K562 (cell line): ENCODE measurements around the gene ZCCHC24. TPM values are rescaled to one million over a fixed set of nuclear protein-coding genes. Genes with fewer than 3 reads are reported as not detected.

Source experiments
- ATAC-seq: fragments of 200-7000 bp; cut with Tn5 transposase; 3 replicates; pipeline ENCODE4 v1.9.1; 2020; ENCODE audit warnings: moderate library complexity
- BruUV-seq: library from RNA; stranded (reverse); fragments of 400-500 nt; replicated peaks from 2 replicates; lab custom pipeline; 2021; lab: Mats Ljungman, UMichigan
- CTCF ChIA-PET: fragments of 300-600 bp; formaldehyde crosslinking; extraction: SDS; loops from one replicate; lab custom pipeline; 2021; ENCODE audit warnings: low intra/inter-chr PET ratio; lab: Yijun Ruan, JAX
- POLR2A ChIA-PET: fragments of 300-600, 350-650 bp; sonication (Branson Sonifier 250); formaldehyde crosslinking; extraction: SDS; loops from one replicate; lab custom pipeline; 2021; ENCODE audit warnings: antibody characterized with exemption, inconsistent platforms; lab: Yijun Ruan, JAX
- DNase-seq, 4 experiments: peaks; one replicate each; pipeline versions ENCODE4 v3.0.0 to v3.0.0-alpha.2; 2011 to 2018; ENCODE audit warnings: low spot score in 3 of 4, mixed read lengths in 3 of 4; ENCODE audit errors: extremely low read depth in 1 of 4
- FAIRE-seq: peaks from 2 replicates; lab custom pipeline; 2011; peaks lifted over from hg19 to GRCh38; lab: Jason Lieb, UNC
- H2AFZ ChIP-seq: 2 replicates; pipeline ENCODE4 v1.6.0; 2011; ENCODE audit warnings: low read depth, low read length, control low read depth, inconsistent platforms
- H3K27ac ChIP-seq: fragments of 200-600 bp; 3 replicates; pipeline ENCODE4 v1.8.0; 2011; ENCODE audit warnings: low read depth, mild to moderate bottlenecking, control low read depth, inconsistent platforms, low read length, moderate library complexity, mixed read lengths; ENCODE audit errors: extremely low read depth
- H3K27me3 ChIP-seq, 2 experiments: fragments of 300-600 bp in 1 of 2; 2 replicates in 1 of 2; 3 replicates in 1 of 2; pipeline versions ENCODE4 v1.6.0 to v1.8.0; 2011; ENCODE audit warnings: inconsistent platforms in 2 of 2, low read length in 2 of 2, mild to moderate bottlenecking in 1 of 2, mixed read lengths in 1 of 2, moderate library complexity in 1 of 2; ENCODE audit not compliant: control insufficient read depth in 2 of 2, insufficient read depth in 2 of 2
- H3K36me3 ChIP-seq: fragments of 300-600 bp; 3 replicates; pipeline ENCODE4 v1.8.0; 2011; ENCODE audit warnings: mild to moderate bottlenecking, low read length, inconsistent platforms; ENCODE audit not compliant: control insufficient read depth, insufficient read depth
- H3K4me1 ChIP-seq, 2 experiments: fragments of 200-600 bp in 1 of 2; replicated peaks in 1 of 2; 2 replicates in 1 of 2; 3 replicates in 1 of 2; pipeline versions ENCODE4 v1.5.1 to v1.8.0; 2011; ENCODE audit warnings: inconsistent platforms in 2 of 2, low read length in 2 of 2, mild to moderate bottlenecking in 1 of 2, mixed read lengths in 1 of 2, moderate library complexity in 1 of 2; ENCODE audit not compliant: control insufficient read depth in 2 of 2, insufficient read depth in 2 of 2
- H3K4me2 ChIP-seq: 2 replicates; pipeline ENCODE4 v1.6.1; 2011; ENCODE audit warnings: low read length, control low read depth, inconsistent platforms, mixed read lengths; ENCODE audit not compliant: insufficient read depth
- H3K4me3 ChIP-seq: fragments of 200-600 bp; sonication (generic), shearing (Covaris generic); 2 replicates; pipeline ENCODE4 v1.5.1; 2016; ENCODE audit warnings: control low read depth, inconsistent platforms
- H3K79me2 ChIP-seq: fragments of 200-600 bp; 3 replicates; pipeline ENCODE4 v1.8.0; 2011; ENCODE audit warnings: low read length, inconsistent platforms; ENCODE audit not compliant: control insufficient read depth, insufficient read depth
- H3K9ac ChIP-seq, 2 experiments: 2 replicates each; pipeline versions ENCODE4 v1.6.0 to v1.6.1; 2011; ENCODE audit warnings: low read depth in 2 of 2, low read length in 2 of 2, control low read depth in 1 of 2, inconsistent platforms in 1 of 2, mild to moderate bottlenecking in 1 of 2, mixed read lengths in 1 of 2; ENCODE audit not compliant: insufficient read depth in 1 of 2
- H3K9me1 ChIP-seq: one replicate; pipeline ENCODE4 v1.6.0; 2011; ENCODE audit warnings: inconsistent platforms, mild to moderate bottlenecking, low read length, moderate library complexity; ENCODE audit not compliant: control insufficient read depth, insufficient read depth
- H3K9me3 ChIP-seq: replicated peaks from 2 replicates; pipeline ENCODE4 v1.5.1; 2011; ENCODE audit warnings: low read depth, low read length, inconsistent platforms; ENCODE audit not compliant: control insufficient read depth, insufficient read depth
- H4K20me1 ChIP-seq: replicated peaks from 2 replicates; pipeline ENCODE4 v1.6.1; 2011; ENCODE audit warnings: low read length, inconsistent platforms, mixed read lengths; ENCODE audit not compliant: control insufficient read depth, insufficient read depth
- BCOR ChIP-seq: fragments of 450-650 bp; IDR thresholded peaks from 2 replicates; pipeline ENCODE4 v1.6.1; 2016
- BRD9 ChIP-seq: fragments of 450-650 bp; IDR thresholded peaks from 2 replicates; pipeline ENCODE4 v1.6.1; 2018; ENCODE audit warnings: low read depth; ENCODE audit not compliant: partially characterized antibody
- GTF2F1 ChIP-seq: IDR thresholded peaks from 2 replicates; pipeline ENCODE4 v1.6.1; 2011; ENCODE audit warnings: low read depth, low read length, improper control_type of control experiment
- MCM7 ChIP-seq, 2 experiments: fragments of 450-650 bp; IDR thresholded peaks; 2 replicates each; pipeline ENCODE4 v1.6.1; 2016 to 2018
- NEUROD1 ChIP-seq: fragments of 150-350 bp; IDR thresholded peaks from 2 replicates; pipeline ENCODE4 v1.6.1; 2014; ENCODE audit warnings: borderline replicate concordance, low read length, low read depth; ENCODE audit not compliant: partially characterized antibody
- OTX1 ChIP-seq: fragments of 450-650 bp; formaldehyde crosslinking; IDR thresholded peaks from 2 replicates; pipeline ENCODE4 v1.4.0; 2022; ENCODE audit warnings: mild to moderate bottlenecking
- PHB2 ChIP-seq: fragments of 450-650 bp; IDR thresholded peaks from 2 replicates; pipeline ENCODE4 v1.6.1; 2017; ENCODE audit warnings: low read depth
- TAL1 ChIP-seq: fragments of 450-650 bp; IDR thresholded peaks from 2 replicates; pipeline ENCODE4 v1.6.1; 2016; ENCODE audit warnings: mild to moderate bottlenecking
- XRCC3 ChIP-seq: fragments of 450-650 bp; IDR thresholded peaks from 2 replicates; pipeline ENCODE4 v1.6.1; 2017; ENCODE audit warnings: mild to moderate bottlenecking, moderate library complexity
- ZFP36 ChIP-seq: fragments of 150-350 bp; IDR thresholded peaks from 2 replicates; pipeline ENCODE4 v1.6.1; 2018; ENCODE audit warnings: low read length, low read depth; ENCODE audit not compliant: partially characterized antibody
- ZNF274 ChIP-seq: IDR thresholded peaks from 2 replicates; pipeline ENCODE4 v1.6.1; 2011; ENCODE audit warnings: low read depth, mild to moderate bottlenecking, low read length, moderate library complexity, borderline replicate concordance
- ZNF282 ChIP-seq: sonication (generic); formaldehyde crosslinking; IDR thresholded peaks from 2 replicates; pipeline ENCODE4 v1.8.1; 2023; ENCODE audit warnings: missing genetic modification reagents
- WGBS: fragments of 100-300 bp; shearing (Covaris generic); methylation state at CpG from one replicate; pipeline ENCODE4 v1.1.6; 2016; ENCODE audit warnings: low coverage, mixed read lengths; ENCODE audit not compliant: insufficient coverage; ENCODE audit errors: missing lambda C conversion rate; 5-methylcytosine and 5-hydroxymethylcytosine counted together
- in situ Hi-C: fragments of 300-500 bp; cut with MboI; formaldehyde crosslinking; loops from 4 replicates; pipeline ENCODE4 v1.15.0; 2018; ENCODE audit warnings: inconsistent platforms, mixed read lengths
- intact Hi-C: fragments of 100-400 bp; cut with micrococcal nuclease; formaldehyde crosslinking; loops from 2 replicates; pipeline ENCODE4 v1.14.2; 2022
- polyA plus RNA-seq, 8 experiments: library from polyadenylated mRNA; depleted of rRNA in 4 of 8; stranded (reverse) in 5 of 8; unstranded in 3 of 8; fragments of >200 nt; fragmentation: Nextera tagmentation in 2 of 8; fragmentation: Illumina TruSeq in 1 of 8; extraction: Ambion mirVana in 2 of 8; extraction: Trizol in 1 of 8; gene quantifications; 2 replicates each; pipeline versions ENCODE4 v1.2.1 to v1.2.3, GENCODE V29; 2011 to 2014; ENCODE audit warnings: inconsistent platforms in 1 of 8, missing spikeins in 1 of 8
- total RNA-seq, 7 experiments: library from RNA; depleted of rRNA in 6 of 7; stranded (reverse); fragments of >200 nt in 6 of 7; fragmentation: Illumina TruSeq in 2 of 7; extraction: Trizol in 2 of 7; gene quantifications; 2 replicates each; pipeline versions ENCODE4 v1.2.1 to v1.2.3, GENCODE V29; 2011 to 2021; ENCODE audit warnings: low replicate concordance in 1 of 7
- TF ChIP-seq, protein P1 (sequence below), 2 experiments: IDR thresholded peaks in 1 of 2; conservative IDR thresholded peaks in 1 of 2; 2 replicates each; pipeline ENCODE4 v1.6.1; 2016; ENCODE audit warnings: low read depth in 2 of 2, mild to moderate bottlenecking in 1 of 2, missing compliant biosample characterization in 1 of 2, missing genetic modification characterization in 1 of 2, moderate library complexity in 1 of 2
- TF ChIP-seq, protein P2 (sequence below): fragments of 450-650 bp; conservative IDR thresholded peaks from 2 replicates; pipeline ENCODE4 v1.6.1; 2016; ENCODE audit warnings: missing genetic modification characterization, low read depth, mild to moderate bottlenecking, missing compliant biosample characterization, moderate library complexity
- TF ChIP-seq, protein P3 (sequence below): sonication (generic); formaldehyde crosslinking; IDR thresholded peaks from 2 replicates; pipeline ENCODE4 v1.8.1; 2022; ENCODE audit warnings: missing genetic modification reagents
- TF ChIP-seq, protein P4 (sequence below), 2 experiments: fragments of 200-800 bp in 1 of 2; sonication (Bioruptor generic) in 1 of 2; sonication (generic) in 1 of 2; formaldehyde crosslinking in 1 of 2; IDR thresholded peaks in 1 of 2; conservative IDR thresholded peaks in 1 of 2; 2 replicates each; pipeline versions ENCODE4 v1.5.0 to v1.6.1; 2016 to 2020; ENCODE audit warnings: missing compliant biosample characterization in 1 of 2, missing genetic modification characterization in 1 of 2, missing genetic modification reagents in 1 of 2

ZCCHC24 gene
- total and polyA plus RNA-seq, 9 of the 15 experiments (the other 6 are each of a cell fraction or from before 2014, with no cell fraction given), result 0.84 to 11.0 (median 4.6) TPM

DNA sequence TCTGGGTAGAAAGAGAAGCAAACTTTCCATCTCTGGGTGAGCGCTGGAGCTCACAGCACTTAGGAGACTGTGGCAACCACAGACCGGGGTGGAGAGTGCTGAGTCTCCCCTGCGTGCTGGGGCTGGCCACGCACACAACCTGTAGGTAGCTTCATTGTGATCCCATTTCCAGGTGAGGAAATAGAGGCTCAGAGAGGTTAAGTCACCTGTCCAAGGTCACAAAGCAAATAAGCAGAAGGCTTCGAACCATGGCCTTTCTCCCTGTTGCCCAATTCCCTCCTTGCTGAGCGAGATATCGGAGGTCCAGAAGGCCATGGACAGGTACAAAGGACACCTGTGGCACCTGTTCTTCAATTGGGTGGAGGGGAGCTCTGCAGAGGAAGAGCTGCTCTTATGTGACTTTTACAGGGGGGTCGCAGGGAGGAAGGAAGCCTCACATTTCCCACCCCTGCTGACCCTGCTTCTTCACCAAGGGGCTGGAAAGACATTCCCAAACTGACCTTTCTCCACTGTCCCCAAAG lies 39.4 kb downstream of the ZCCHC24 start:
- WGBS, result 49% methylated on average over 8 of the region's 8 CpGs
- ATAC-seq, result no peak
- Histone ChIP-seq H3K79me2 (no peaks in the 10 kb centered on the region), H3K27me3 (no peaks in the 10 kb centered on the region), H4K20me1 (peaks cover 13% of the 10 kb centered on the region; the same call in 1 of the 2 replicates), H2AFZ (no peak overlapping the region), H3K4me1 (peaks cover 25 to 53% of the 10 kb centered on the region in 2 experiments), H3K36me3 (no peaks in the 10 kb centered on the region), H3K9me1 (no peaks in the 10 kb centered on the region), H3K4me2 (no peak overlapping the region), H3K9ac (peak overlapping the region in 1 of 2 experiments; percentile 72; a peak in 2 of 4 replicates), H3K27ac (no peak overlapping the region), H3K4me3 (no peak overlapping the region), H3K9me3 (no peaks in the 10 kb centered on the region)
- ChIA-PET CTCF (no interaction called here), POLR2A (interaction anchor here (0.6 to 2.8 kb wide), 2 partner anchors 14 to 468 kb away, joined by 3 to 9 read pairs; no protein-coding TSS in a partner anchor)
- BruUV-seq, result no TSS peak
- no peak for FAIRE-seq
- DNase-seq, result no peak
- in situ Hi-C loops (no loop called here), intact Hi-C loops (no loop called here)
- TF ChIP-seq, protein P1, sequence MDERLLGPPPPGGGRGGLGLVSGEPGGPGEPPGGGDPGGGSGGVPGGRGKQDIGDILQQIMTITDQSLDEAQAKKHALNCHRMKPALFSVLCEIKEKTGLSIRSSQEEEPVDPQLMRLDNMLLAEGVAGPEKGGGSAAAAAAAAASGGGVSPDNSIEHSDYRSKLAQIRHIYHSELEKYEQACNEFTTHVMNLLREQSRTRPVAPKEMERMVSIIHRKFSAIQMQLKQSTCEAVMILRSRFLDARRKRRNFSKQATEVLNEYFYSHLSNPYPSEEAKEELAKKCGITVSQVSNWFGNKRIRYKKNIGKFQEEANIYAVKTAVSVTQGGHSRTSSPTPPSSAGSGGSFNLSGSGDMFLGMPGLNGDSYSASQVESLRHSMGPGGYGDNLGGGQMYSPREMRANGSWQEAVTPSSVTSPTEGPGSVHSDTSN (CRISPR knock-in tag; IDR thresholded peaks at IDR 0.05; ENCODE audit: low read depth), result no peak
- TF ChIP-seq, protein P1 (tag; conservative IDR thresholded peaks at IDR 0.05; ENCODE audit: low read depth), result peak; percentile 52; the same call in 1 of the 2 replicates
- TF ChIP-seq BRD9, result no peak
- TF ChIP-seq TAL1, result no peak
- no peak for TF ChIP-seq OTX1 (CRISPR knock-in tag)
- TF ChIP-seq, protein P2, sequence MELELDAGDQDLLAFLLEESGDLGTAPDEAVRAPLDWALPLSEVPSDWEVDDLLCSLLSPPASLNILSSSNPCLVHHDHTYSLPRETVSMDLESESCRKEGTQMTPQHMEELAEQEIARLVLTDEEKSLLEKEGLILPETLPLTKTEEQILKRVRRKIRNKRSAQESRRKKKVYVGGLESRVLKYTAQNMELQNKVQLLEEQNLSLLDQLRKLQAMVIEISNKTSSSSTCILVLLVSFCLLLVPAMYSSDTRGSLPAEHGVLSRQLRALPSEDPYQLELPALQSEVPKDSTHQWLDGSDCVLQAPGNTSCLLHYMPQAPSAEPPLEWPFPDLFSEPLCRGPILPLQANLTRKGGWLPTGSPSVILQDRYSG (tag), result no peak
- TF ChIP-seq MCM7 (IDR thresholded peaks at IDR 0.05), result no peak
- peak; percentile 84 for TF ChIP-seq ZFP36
- TF ChIP-seq, protein P3, sequence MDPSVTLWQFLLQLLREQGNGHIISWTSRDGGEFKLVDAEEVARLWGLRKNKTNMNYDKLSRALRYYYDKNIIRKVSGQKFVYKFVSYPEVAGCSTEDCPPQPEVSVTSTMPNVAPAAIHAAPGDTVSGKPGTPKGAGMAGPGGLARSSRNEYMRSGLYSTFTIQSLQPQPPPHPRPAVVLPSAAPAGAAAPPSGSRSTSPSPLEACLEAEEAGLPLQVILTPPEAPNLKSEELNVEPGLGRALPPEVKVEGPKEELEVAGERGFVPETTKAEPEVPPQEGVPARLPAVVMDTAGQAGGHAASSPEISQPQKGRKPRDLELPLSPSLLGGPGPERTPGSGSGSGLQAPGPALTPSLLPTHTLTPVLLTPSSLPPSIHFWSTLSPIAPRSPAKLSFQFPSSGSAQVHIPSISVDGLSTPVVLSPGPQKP (CRISPR knock-in tag), result no peak
- TF ChIP-seq BCOR, result peak; percentile 55
- TF ChIP-seq, protein P4, sequence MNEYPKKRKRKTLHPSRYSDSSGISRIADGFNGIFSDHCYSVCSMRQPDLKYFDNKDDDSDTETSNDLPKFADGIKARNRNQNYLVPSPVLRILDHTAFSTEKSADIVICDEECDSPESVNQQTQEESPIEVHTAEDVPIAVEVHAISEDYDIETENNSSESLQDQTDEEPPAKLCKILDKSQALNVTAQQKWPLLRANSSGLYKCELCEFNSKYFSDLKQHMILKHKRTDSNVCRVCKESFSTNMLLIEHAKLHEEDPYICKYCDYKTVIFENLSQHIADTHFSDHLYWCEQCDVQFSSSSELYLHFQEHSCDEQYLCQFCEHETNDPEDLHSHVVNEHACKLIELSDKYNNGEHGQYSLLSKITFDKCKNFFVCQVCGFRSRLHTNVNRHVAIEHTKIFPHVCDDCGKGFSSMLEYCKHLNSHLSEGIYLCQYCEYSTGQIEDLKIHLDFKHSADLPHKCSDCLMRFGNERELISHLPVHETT (CRISPR knock-in tag; conservative IDR thresholded peaks at IDR 0.05 in 1 of 2, IDR thresholded peaks at IDR 0.05 in 1 of 2), result no peak
- no peak for TF ChIP-seq NEUROD1
- TF ChIP-seq XRCC3, result no peak
- TF ChIP-seq ZNF274, result no peak
- no peak for TF ChIP-seq GTF2F1
- no peak for TF ChIP-seq PHB2
- no peak for TF ChIP-seq ZNF282 (CRISPR knock-in tag)
